Sigmoid colon (tissue), 4 donors: Measurements from ENCODE around the gene STPG3.

Experiments
- CTCF ChIP-seq, 4 experiments: fragments of 450-650 bp in 3 of 4; fragments of 200-600 bp in 1 of 4; IDR thresholded peaks; one replicate each; pipeline ENCODE4 v1.5.1; 2016 to 2019; ENCODE audit warnings: antibody characterized with exemption in 4 of 4, mild to moderate bottlenecking in 3 of 4, moderate library complexity in 2 of 4
- POLR2A ChIP-seq, 2 donors: fragments of 450-650 bp; IDR thresholded peaks; one replicate each; pipeline ENCODE4 v1.6.1; 2016; ENCODE audit warnings: antibody characterized with exemption in 2 of 2, mild to moderate bottlenecking in 2 of 2, moderate library complexity in 2 of 2
- POLR2AphosphoS5 ChIP-seq, 4 donors: sonication (generic); formaldehyde crosslinking; IDR thresholded peaks; one replicate each; pipeline ENCODE4 v1.6.1; 2017; ENCODE audit warnings: antibody characterized with exemption in 4 of 4

- TF ChIP-seq CTCF (IDR thresholded peaks at IDR 0.05) (no peak), POLR2A (IDR thresholded peaks at IDR 0.05) (peak in 1 of 2 donors; percentile 68), POLR2AphosphoS5 (IDR thresholded peaks at IDR 0.05) (peak in 1 of 4 donors; percentile 56)
These were observed 33.5 kb upstream of the STPG3 start for GRCh38 chr9:137217276-137218211.
